ENCODE results near the gene GCDH.
A peak's percentile ranks its signal among the peaks of the same experiment; 100 is the strongest.

The GCDH gene

GRCh38 chr19:12864721-12865715, 25.9 kb upstream of the GCDH start:
- Histone ChIP-seq H3K4me3 (ENCODE audit: low read depth, low read length) (no peak overlapping the region; the same call in 1 of the 2 replicates), H3K9me3 (ENCODE audit: control insufficient read depth, insufficient read depth, low read depth, low read length) (no peaks in the 10 kb centered on the region), H3K27ac (ENCODE audit: low read depth, low read length) (no peak overlapping the region), H3K36me3 (ENCODE audit: control insufficient read depth, insufficient read depth, low read length) (no peaks in the 10 kb centered on the region), H3K9ac (ENCODE audit: low read length) (no peak overlapping the region), H3K27me3 (ENCODE audit: control insufficient read depth, insufficient read depth, low read length) (peaks cover 13% of the 10 kb centered on the region), H3K4me1 (ENCODE audit: control insufficient read depth, insufficient read depth, low read length) (peaks cover 24% of the 10 kb centered on the region)

DNA sequence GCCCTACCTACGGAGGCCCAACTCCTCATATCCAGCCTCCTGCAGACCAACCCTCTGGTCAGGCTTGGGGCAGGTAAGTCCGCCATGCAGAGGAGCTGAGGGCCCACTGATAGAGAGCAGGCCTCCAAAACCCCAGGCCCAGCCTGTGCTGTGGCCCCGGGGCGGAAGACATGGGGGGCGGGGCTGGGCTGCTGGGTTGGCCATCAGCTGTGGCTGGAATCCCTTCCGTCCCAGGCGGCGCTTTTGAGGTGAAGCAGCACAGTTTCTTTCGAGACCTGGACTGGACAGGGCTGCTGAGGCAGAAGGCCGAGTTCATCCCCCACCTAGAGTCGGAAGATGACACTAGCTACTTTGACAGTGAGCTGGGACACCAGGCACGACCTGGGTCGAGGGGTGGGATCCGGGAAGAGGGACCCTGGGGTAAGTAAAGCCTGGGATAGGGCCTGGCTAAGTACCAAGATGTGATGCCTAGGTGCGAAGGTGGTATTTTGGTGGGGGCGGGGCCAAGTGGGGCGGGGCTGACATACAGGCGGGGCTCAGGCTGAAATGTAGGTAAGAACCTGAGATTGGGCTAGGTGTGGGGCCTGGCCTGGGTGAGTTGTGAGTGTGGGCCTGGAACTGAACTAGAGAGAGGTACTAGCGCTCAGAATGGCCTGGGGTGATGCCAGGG, 25.1 kb upstream of the GCDH start:
- H3K27ac ChIP-seq (ENCODE audit: low read depth, low read length), result no peak overlapping the region
- peak overlapping the region; percentile 17; the same call in 1 of the 2 replicates for H3K4me3 ChIP-seq (ENCODE audit: low read depth, low read length)
- no peaks in the 10 kb centered on the region for H3K36me3 ChIP-seq (ENCODE audit: control insufficient read depth, insufficient read depth, low read length)

GRCh38 chr19:12866416-12867119, 24.4 kb upstream of the GCDH start:
- Histone ChIP-seq H3K27me3 (ENCODE audit: control insufficient read depth, insufficient read depth, low read length) (peaks cover 13% of the 10 kb centered on the region), H3K27ac (ENCODE audit: low read depth, low read length) (no peak overlapping the region)

More for the DNA sequence above, 25.1 kb upstream of the GCDH start:
- H3K27me3 ChIP-seq (ENCODE audit: control insufficient read depth, insufficient read depth, low read length), result peaks cover 13% of the 10 kb centered on the region
- no peak overlapping the region for H3K9ac ChIP-seq (ENCODE audit: low read length)
- no peaks in the 10 kb centered on the region for H3K9me3 ChIP-seq (ENCODE audit: control insufficient read depth, insufficient read depth, low read depth, low read length)
- H3K4me1 ChIP-seq (ENCODE audit: control insufficient read depth, insufficient read depth, low read length), result peaks cover 24% of the 10 kb centered on the region

DNA sequence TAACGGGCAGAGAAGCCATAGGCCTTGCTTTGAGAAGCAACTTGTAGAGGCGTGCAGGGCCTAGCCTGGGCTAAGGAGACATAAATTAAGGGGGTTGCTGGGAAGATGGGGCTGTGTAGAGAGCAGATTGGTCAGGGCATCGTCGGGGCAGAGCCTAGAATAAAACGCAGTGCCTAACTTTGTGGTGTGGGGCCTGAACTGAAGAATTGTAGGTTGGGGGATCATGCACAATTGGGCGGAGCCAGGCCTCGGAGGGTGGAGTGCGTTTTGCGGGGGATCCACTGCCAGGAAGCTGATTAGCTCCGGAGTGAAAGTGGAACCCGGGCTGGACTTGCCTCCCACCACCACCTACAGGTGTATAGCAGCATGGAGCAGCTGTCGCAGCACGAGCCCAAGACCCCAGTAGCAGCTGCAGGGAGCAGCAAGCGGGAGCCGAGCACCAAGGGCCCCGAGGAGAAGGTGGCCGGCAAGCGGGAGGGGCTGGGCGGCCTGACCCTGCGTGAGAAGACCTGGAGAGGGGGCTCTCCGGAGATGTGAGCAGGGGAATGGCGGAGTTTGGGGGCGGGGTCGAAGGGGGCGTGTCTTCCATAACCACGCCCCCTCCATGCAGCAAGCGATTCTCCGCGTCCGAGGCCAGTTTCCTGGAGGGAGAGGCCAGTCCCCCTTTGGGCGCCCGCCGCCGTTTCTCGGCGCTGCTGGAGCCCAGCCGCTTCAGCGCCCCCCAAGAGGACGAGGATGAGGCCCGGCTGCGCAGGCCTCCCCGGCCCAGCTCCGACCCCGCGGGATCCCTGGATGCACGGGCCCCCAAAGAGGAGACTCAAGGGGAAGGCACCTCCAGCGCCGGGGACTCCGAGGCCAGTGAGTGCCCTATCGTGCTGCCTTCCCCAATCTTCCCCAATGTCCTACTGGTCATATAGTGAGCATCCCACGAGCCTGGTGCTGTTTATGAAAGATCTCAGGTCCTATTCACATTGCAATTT, 23.6 kb upstream of the GCDH start:
- H3K36me3 ChIP-seq (ENCODE audit: control insufficient read depth, insufficient read depth, low read length), result no peaks in the 10 kb centered on the region
- peaks cover 24% of the 10 kb centered on the region for H3K4me1 ChIP-seq (ENCODE audit: control insufficient read depth, insufficient read depth, low read length)
- H3K4me3 ChIP-seq (ENCODE audit: low read depth, low read length), result peak overlapping the region; percentile 82
- peak overlapping the region; percentile 23 for H3K9ac ChIP-seq (ENCODE audit: low read length)
- H3K27ac ChIP-seq (ENCODE audit: low read depth, low read length), result no peak overlapping the region
- peaks cover 13% of the 10 kb centered on the region for H3K27me3 ChIP-seq (ENCODE audit: control insufficient read depth, insufficient read depth, low read length)
- H3K9me3 ChIP-seq (ENCODE audit: control insufficient read depth, insufficient read depth, low read depth, low read length), result no peaks in the 10 kb centered on the region

More at GRCh38 chr19:12866416-12867119, 24.4 kb upstream of the GCDH start:
- Histone ChIP-seq H3K4me3 (ENCODE audit: low read depth, low read length) (peak overlapping the region; percentile 82), H3K9me3 (ENCODE audit: control insufficient read depth, insufficient read depth, low read depth, low read length) (no peaks in the 10 kb centered on the region), H3K36me3 (ENCODE audit: control insufficient read depth, insufficient read depth, low read length) (no peaks in the 10 kb centered on the region), H3K9ac (ENCODE audit: low read length) (no peak overlapping the region), H3K4me1 (ENCODE audit: control insufficient read depth, insufficient read depth, low read length) (peaks cover 24% of the 10 kb centered on the region)

DNA sequence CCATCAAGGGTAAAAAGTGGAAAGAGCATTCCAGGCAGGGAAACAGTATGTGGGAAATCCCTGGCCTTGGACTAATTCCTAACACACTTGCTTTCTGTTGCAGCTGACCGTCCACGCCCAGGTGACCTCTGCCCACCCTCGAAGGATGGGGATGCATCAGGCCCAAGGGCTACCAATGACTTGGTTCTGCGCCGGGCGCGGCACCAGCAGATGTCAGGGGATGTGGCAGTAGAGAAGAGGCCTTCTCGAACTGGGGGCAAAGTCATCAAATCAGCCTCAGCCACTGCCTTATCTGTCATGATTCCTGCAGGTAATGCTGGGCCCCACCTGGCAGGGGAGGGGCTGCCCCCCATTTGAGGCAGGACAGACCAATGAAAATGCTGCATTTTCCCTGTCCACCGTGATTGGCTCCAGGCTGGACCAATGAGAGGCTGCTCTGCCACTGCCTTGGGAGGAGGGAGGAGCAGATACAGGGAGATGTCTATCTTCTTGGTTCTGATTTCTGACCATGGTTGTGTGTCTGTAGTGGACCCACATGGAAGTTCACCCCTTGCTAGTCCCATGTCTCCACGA, 22.3 kb upstream of the GCDH start:
- Histone ChIP-seq H3K9ac (ENCODE audit: low read length) (no peak overlapping the region), H3K27me3 (ENCODE audit: control insufficient read depth, insufficient read depth, low read length) (peaks cover 14% of the 10 kb centered on the region), H3K36me3 (ENCODE audit: control insufficient read depth, insufficient read depth, low read length) (no peaks in the 10 kb centered on the region), H3K27ac (ENCODE audit: low read depth, low read length) (no peak overlapping the region), H3K9me3 (ENCODE audit: control insufficient read depth, insufficient read depth, low read depth, low read length) (no peaks in the 10 kb centered on the region), H3K4me1 (ENCODE audit: control insufficient read depth, insufficient read depth, low read length) (peaks cover 24% of the 10 kb centered on the region), H3K4me3 (ENCODE audit: low read depth, low read length) (no peak overlapping the region)

GRCh38 chr19:12871681-12872080, 19.3 kb upstream of the GCDH start:
- H3K9ac ChIP-seq (ENCODE audit: low read length), result no peak overlapping the region
- no peak overlapping the region for H3K4me3 ChIP-seq (ENCODE audit: low read depth, low read length)
- no peaks in the 10 kb centered on the region for H3K9me3 ChIP-seq (ENCODE audit: control insufficient read depth, insufficient read depth, low read depth, low read length)
- H3K27me3 ChIP-seq (ENCODE audit: control insufficient read depth, insufficient read depth, low read length), result peaks cover 22% of the 10 kb centered on the region
- H3K36me3 ChIP-seq (ENCODE audit: control insufficient read depth, insufficient read depth, low read length), result peaks cover 3% of the 10 kb centered on the region; the same call in 1 of the 2 replicates
- H3K4me1 ChIP-seq (ENCODE audit: control insufficient read depth, insufficient read depth, low read length), result peaks cover 5% of the 10 kb centered on the region
- no peak overlapping the region for H3K27ac ChIP-seq (ENCODE audit: low read depth, low read length)

GRCh38 chr19:12872255-12872654, 18.7 kb upstream of the GCDH start:
- H3K9me3 ChIP-seq (ENCODE audit: control insufficient read depth, insufficient read depth, low read depth, low read length), result no peaks in the 10 kb centered on the region
- peaks cover 3% of the 10 kb centered on the region; the same call in 1 of the 2 replicates for H3K36me3 ChIP-seq (ENCODE audit: control insufficient read depth, insufficient read depth, low read length)
- H3K9ac ChIP-seq (ENCODE audit: low read length), result no peak overlapping the region
- H3K4me1 ChIP-seq (ENCODE audit: control insufficient read depth, insufficient read depth, low read length), result peaks cover 1% of the 10 kb centered on the region; the same call in 1 of the 2 replicates
- no peak overlapping the region for H3K4me3 ChIP-seq (ENCODE audit: low read depth, low read length)
- no peak overlapping the region for H3K27ac ChIP-seq (ENCODE audit: low read depth, low read length)
- peaks cover 22% of the 10 kb centered on the region for H3K27me3 ChIP-seq (ENCODE audit: control insufficient read depth, insufficient read depth, low read length)

DNA sequence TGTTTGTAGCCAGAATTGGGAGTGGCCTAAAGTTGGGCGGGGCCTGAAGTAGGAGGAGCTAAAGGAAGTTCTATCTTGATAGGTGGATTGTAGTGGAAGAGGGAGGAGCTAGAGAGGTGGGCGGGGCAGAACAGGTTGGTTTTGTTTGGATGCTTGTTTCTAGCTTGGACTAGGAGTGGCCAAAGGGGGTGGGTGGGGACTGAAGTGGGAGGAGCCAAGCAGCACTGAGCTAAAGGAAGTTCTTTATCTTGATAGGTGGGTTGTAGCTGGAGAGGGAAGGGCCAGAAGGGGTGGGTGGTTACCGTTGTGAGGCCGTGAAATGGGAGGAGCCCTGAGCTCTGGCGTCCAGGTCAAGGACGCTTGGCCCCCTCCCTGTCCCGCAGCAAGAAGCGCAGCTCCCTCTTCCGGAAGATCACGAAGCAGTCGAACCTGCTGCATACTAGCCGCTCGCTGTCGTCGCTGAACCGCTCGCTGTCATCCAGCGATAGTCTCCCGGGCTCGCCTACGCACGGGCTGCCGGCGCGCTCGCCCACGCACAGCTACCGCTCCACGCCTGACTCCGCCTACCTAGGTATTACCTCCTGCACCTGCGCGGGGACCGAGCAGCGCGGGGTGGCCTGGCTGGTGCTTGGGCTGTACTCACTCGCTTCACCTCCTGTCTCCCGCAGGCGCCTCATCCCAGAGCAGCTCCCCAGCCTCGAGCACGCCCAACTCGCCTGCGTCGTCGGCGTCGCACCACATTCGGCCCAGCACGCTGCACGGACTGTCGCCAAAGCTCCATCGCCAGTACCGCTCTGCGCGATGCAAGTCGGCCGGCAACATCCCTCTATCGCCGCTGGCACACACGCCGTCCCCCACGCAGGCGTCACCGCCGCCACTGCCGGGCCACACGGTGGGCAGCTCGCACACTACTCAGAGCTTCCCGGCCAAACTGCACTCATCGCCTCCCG, 17.7 kb upstream of the GCDH start:
- no peaks in the 10 kb centered on the region for H3K4me1 ChIP-seq (ENCODE audit: control insufficient read depth, insufficient read depth, low read length)
- peaks cover 22% of the 10 kb centered on the region for H3K27me3 ChIP-seq (ENCODE audit: control insufficient read depth, insufficient read depth, low read length)
- H3K36me3 ChIP-seq (ENCODE audit: control insufficient read depth, insufficient read depth, low read length), result peaks cover 7% of the 10 kb centered on the region
- no peak overlapping the region for H3K27ac ChIP-seq (ENCODE audit: low read depth, low read length)
- peak overlapping the region; percentile 39 for H3K4me3 ChIP-seq (ENCODE audit: low read depth, low read length)
- no peaks in the 10 kb centered on the region for H3K9me3 ChIP-seq (ENCODE audit: control insufficient read depth, insufficient read depth, low read depth, low read length)
- no peak overlapping the region for H3K9ac ChIP-seq (ENCODE audit: low read length)
